ENCODE measurements around the gene NFIB. TPM values are rescaled to one million over a fixed set of nuclear protein-coding genes. Genes with fewer than 3 reads are reported as not detected.
A peak's percentile ranks its signal among the peaks of the same experiment; 100 is the strongest.

The NFIB gene
- total and polyA plus RNA-seq, 2 experiments from 2014 or later: 15.2 to 27.3 TPM

DNA sequence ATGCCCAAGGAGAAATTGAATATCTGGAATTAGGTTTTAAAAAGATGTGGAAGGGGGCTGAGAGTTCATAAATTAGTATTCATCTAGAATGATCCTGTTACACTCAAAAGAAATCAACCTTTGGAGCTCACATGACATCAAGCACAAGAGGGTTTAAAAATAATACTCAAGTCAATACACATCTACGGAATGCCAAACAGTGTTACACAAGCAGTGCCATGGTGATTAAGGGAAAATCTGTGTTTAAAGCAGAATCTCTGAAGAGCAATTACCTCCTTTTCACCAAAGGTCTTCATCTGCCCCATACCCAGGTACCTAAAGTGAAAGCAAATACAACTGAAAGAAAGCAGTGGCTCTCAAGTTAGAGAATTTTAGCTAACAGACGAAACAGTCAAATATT, 261.6 kb downstream of the NFIB start:
- Histone ChIP-seq H4K20me1 (ENCODE audit: insufficient read depth, poor library complexity, severe bottlenecking) (no peaks in the 10 kb centered on the region), H3K36me3 (replicated peaks; ENCODE audit: insufficient read depth, low read depth) (no peaks in the 10 kb centered on the region), H3K4me1 (ENCODE audit: insufficient read depth) (peaks cover 4% of the 10 kb centered on the region), H3K9me2 (replicated peaks; ENCODE audit: insufficient read depth) (no peaks in the 10 kb centered on the region), H3K27me3 (no peaks in the 10 kb centered on the region), H3K4me3 (no peak overlapping the region), H3K79me2 (no peaks in the 10 kb centered on the region), H3K9me3 (ENCODE audit: low read depth) (no peaks in the 10 kb centered on the region), H3K27ac (peak overlapping the region; percentile 46), H3K4me2 (peak overlapping the region; percentile 38), H2AFZ (no peak overlapping the region)
- no peak for DNase-seq (ENCODE audit: low spot score)
- TF ChIP-seq EZH2 (IDR thresholded peaks at IDR 0.05; ENCODE audit: borderline replicate concordance) (no peak), EZH2phosphoT487 (IDR thresholded peaks at IDR 0.05; ENCODE audit: low read depth, severe bottlenecking, unreplicated experiment) (no peak)
- TF ChIP-seq, protein P1, sequence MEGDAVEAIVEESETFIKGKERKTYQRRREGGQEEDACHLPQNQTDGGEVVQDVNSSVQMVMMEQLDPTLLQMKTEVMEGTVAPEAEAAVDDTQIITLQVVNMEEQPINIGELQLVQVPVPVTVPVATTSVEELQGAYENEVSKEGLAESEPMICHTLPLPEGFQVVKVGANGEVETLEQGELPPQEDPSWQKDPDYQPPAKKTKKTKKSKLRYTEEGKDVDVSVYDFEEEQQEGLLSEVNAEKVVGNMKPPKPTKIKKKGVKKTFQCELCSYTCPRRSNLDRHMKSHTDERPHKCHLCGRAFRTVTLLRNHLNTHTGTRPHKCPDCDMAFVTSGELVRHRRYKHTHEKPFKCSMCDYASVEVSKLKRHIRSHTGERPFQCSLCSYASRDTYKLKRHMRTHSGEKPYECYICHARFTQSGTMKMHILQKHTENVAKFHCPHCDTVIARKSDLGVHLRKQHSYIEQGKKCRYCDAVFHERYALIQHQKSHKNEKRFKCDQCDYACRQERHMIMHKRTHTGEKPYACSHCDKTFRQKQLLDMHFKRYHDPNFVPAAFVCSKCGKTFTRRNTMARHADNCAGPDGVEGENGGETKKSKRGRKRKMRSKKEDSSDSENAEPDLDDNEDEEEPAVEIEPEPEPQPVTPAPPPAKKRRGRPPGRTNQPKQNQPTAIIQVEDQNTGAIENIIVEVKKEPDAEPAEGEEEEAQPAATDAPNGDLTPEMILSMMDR (IDR thresholded peaks at IDR 0.05; ENCODE audit: poor library complexity): no peak
- WGBS (ENCODE audit: low lambda C conversion rate, missing lambda C conversion rate): 52% methylated on average over 2 of the region's 2 CpGs

GRCh38 chr9:14051419-14051818, 262.5 kb downstream of the NFIB start:
- Histone ChIP-seq H3K9me3 (ENCODE audit: low read depth) (no peaks in the 10 kb centered on the region), H3K27me3 (no peaks in the 10 kb centered on the region), H3K4me3 (no peak overlapping the region), H2AFZ (no peak overlapping the region), H3K9me2 (replicated peaks; ENCODE audit: insufficient read depth) (no peaks in the 10 kb centered on the region), H4K20me1 (ENCODE audit: insufficient read depth, poor library complexity, severe bottlenecking) (no peaks in the 10 kb centered on the region), H3K79me2 (no peaks in the 10 kb centered on the region), H3K27ac (no peak overlapping the region), H3K4me2 (no peak overlapping the region), H3K36me3 (replicated peaks; ENCODE audit: insufficient read depth, low read depth) (no peaks in the 10 kb centered on the region), H3K4me1 (ENCODE audit: insufficient read depth) (peaks cover 4% of the 10 kb centered on the region)
- no peak for DNase-seq (ENCODE audit: low spot score)
- TF ChIP-seq EZH2phosphoT487 (IDR thresholded peaks at IDR 0.05; ENCODE audit: low read depth, severe bottlenecking, unreplicated experiment): no peak
- TF ChIP-seq, protein P1 (IDR thresholded peaks at IDR 0.05; ENCODE audit: poor library complexity): no peak
- TF ChIP-seq EZH2 (IDR thresholded peaks at IDR 0.05; ENCODE audit: borderline replicate concordance): no peak

GRCh38 chr9:14043483-14043882, 270.5 kb downstream of the NFIB start:
- Histone ChIP-seq H3K27ac (no peak overlapping the region), H3K4me1 (ENCODE audit: insufficient read depth) (no peaks in the 10 kb centered on the region), H3K4me3 (no peak overlapping the region), H3K79me2 (no peaks in the 10 kb centered on the region), H4K20me1 (ENCODE audit: insufficient read depth, poor library complexity, severe bottlenecking) (no peaks in the 10 kb centered on the region), H3K9me2 (replicated peaks; ENCODE audit: insufficient read depth) (no peaks in the 10 kb centered on the region), H3K4me2 (no peak overlapping the region), H3K9me3 (ENCODE audit: low read depth) (no peaks in the 10 kb centered on the region), H2AFZ (no peak overlapping the region), H3K27me3 (no peaks in the 10 kb centered on the region), H3K36me3 (replicated peaks; ENCODE audit: insufficient read depth, low read depth) (no peaks in the 10 kb centered on the region)
- DNase-seq (ENCODE audit: low spot score): no peak
- TF ChIP-seq EZH2phosphoT487 (IDR thresholded peaks at IDR 0.05; ENCODE audit: low read depth, severe bottlenecking, unreplicated experiment) (no peak), EZH2 (IDR thresholded peaks at IDR 0.05; ENCODE audit: borderline replicate concordance) (no peak)
- TF ChIP-seq, protein P1 (IDR thresholded peaks at IDR 0.05; ENCODE audit: poor library complexity): no peak
- WGBS (ENCODE audit: low lambda C conversion rate, missing lambda C conversion rate): 96% methylated on average over 1 of the region's 1 CpG

DNA sequence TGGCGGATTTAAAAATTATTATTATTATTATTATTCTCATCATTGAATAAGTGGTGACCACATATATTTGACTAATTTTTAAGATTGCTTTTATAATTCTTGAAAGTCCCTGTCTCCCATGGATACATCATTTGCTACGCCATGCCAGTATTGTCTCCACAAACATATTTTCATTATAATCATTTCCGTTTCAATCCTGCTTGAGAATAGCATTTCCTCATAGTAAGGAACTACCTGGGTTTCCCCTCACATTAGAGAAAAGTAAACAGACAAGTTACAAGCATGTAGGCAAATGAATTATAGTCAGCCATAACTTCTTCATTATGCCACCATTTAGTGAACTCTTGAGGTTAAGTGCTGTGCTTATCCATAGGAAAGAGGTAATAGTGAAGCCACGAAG, 276.6 kb downstream of the NFIB start:
- no peaks in the 10 kb centered on the region for H3K79me2 ChIP-seq
- H3K4me2 ChIP-seq: no peak overlapping the region
- no peaks in the 10 kb centered on the region for H4K20me1 ChIP-seq (ENCODE audit: insufficient read depth, poor library complexity, severe bottlenecking)
- 94% methylated on average over 4 of the region's 4 CpGs for whole genome bisulfite sequencing (ENCODE audit: low lambda C conversion rate, missing lambda C conversion rate)
- no peak overlapping the region for H3K27ac ChIP-seq
- no peak overlapping the region for H2AFZ ChIP-seq
- H3K27me3 ChIP-seq: no peaks in the 10 kb centered on the region
- no peaks in the 10 kb centered on the region for H3K36me3 ChIP-seq (replicated peaks; ENCODE audit: insufficient read depth, low read depth)
- no peak for DNase-seq (ENCODE audit: low spot score)
- no peaks in the 10 kb centered on the region for H3K9me3 ChIP-seq (ENCODE audit: low read depth)
- TF ChIP-seq EZH2 (IDR thresholded peaks at IDR 0.05; ENCODE audit: borderline replicate concordance) (no peak), EZH2phosphoT487 (IDR thresholded peaks at IDR 0.05; ENCODE audit: low read depth, severe bottlenecking, unreplicated experiment) (no peak)
- TF ChIP-seq, protein P1 (IDR thresholded peaks at IDR 0.05; ENCODE audit: poor library complexity): no peak
- no peaks in the 10 kb centered on the region for H3K9me2 ChIP-seq (replicated peaks; ENCODE audit: insufficient read depth)
- no peak overlapping the region for H3K4me3 ChIP-seq
- H3K4me1 ChIP-seq (ENCODE audit: insufficient read depth): peaks cover 2% of the 10 kb centered on the region

Measured in hepatocyte (in vitro differentiated cells).